Left kidney (tissue), 2 donors: ENCODE results near the gene MATK. TPM values are rescaled to one million over a fixed set of nuclear protein-coding genes. Genes with fewer than 3 reads are reported as not detected.
"Not testable (repeated sequence)": the region's sequence is repeated elsewhere in the genome, so short reads cannot be mapped to it uniquely, and the experiment has no call there.

Source experiments
- DNase-seq: peaks from one replicate; pipeline ENCODE4 v3.0.0-alpha.2; 2013
- polyA plus RNA-seq: library from polyadenylated mRNA; unstranded; fragments of 120-200 nt; gene quantifications from one replicate; pipeline ENCODE4 v1.2.1, GENCODE V29; 2013; ENCODE audit not compliant: insufficient read length

Gene MATK
- polyA plus RNA-seq, 1 donor: 0.96 TPM

DNA sequence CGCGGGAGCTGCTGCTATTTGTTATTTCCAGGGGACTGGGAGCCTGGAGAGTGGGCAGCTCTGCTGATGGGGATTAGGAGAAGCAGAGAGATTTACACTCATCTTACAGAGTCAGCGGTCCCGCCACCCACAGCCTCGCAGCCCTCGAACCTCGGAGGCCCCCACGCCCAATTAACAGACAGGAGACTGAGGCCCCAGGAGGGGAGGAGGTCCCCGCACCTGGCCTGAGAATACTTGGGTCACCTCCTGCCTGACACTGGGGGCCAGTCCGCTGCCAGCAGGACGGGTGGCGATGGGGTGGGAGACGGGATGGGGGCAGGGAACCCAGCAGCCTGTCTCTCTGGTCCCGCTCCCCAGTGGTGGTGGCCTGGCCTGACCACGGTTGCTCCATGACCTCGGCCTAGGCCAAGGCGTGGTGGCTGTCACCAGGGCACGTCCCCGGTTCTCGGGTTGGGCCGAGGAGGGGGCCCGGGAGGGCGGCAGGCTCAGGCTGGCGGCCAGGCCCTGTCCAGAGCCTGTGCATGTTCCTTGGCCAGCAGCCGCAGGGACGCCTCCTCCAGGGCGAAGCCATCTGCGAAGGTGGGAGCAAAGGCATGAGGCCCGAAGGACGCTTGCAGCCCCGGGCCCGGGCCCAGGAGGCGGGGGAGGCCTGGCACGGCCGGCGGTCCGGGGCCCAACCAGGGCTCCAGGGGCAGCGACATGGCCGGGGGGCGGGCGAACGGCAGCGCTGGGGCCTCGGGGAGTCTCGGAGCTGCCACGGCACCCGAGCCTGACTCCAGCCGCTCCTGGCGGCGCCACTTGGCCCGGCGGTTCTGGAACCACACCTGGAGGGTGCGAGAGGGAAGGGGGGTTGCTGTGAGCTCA lies 15.8 kb downstream of the MATK start:
- no peak for DNase-seq

DNA sequence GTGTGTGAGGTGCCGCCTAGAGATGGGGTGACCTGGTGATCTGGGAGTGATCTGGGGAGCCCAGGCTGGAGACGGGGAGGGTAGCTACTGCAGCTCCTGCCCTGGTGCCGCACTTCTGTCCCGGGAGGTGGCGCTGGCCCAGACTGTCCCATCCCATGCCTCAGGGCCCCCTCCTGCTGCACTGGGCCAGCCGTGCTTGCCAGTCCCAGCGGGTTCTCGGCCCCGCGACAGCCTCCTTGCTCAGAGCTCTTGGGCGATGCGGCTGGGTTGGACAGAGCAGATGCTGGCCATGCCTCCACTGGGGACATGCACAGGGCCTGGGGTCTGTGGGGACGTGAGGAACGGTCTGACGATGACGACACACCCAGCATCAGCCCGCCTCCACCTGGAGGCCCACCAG lies 16.7 kb downstream of the MATK start:
- DNase-seq: no peak

DNA sequence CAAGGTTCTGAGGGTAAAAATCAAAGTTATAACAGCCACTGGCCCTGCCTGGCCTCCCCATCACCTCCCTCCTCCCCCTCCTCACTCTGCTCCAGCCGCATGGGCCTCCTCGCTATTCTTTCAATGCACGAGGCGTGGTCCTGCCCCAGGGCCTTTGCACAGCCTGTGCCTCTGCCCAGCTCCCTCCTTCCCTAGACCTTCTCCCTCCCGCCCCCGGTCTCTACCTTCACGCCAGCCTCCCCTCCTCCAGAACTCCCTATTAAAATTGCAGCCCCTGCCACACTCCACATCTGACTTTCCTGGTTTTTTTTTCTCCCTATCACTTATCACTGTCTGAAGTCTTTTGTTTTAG lies 17.5 kb downstream of the MATK start:
- DNase-seq: no peak

DNA sequence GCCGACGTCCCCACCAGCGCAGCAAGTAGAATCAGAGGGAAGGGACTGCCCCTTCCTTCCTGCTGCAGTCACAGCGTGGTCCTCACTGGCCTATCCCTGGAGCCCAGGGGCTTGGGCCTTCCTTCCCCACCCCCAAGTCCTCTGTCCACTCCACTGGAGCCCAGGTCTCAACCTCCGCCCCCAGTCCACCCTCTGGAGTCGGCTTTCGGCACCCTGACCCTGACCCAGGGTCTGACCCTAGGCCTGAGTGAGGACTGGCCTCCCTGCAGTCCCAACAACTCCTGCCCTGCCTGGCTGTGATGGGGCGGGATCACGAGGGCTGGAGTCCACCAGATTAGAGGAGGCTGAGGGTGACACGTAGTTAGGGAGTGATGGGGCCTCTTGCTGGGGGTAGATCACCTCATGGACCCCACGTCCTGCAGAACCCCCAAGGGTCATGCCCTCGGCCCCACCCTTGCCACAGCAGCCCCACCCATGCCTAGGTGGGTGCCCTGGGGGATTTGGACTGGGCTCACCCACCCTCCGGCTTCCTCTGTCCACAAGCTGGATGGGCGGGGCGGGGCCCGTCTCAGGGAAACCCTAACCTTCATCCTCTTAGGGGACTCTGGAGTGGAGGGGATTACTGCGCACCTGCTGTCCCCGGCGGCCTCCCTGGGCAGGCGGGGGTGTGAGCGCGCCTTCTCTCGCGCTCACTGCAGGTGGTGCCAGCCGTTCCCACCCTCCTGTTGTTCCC lies 18.0 kb downstream of the MATK start:
- DNase-seq: no peak

DNA sequence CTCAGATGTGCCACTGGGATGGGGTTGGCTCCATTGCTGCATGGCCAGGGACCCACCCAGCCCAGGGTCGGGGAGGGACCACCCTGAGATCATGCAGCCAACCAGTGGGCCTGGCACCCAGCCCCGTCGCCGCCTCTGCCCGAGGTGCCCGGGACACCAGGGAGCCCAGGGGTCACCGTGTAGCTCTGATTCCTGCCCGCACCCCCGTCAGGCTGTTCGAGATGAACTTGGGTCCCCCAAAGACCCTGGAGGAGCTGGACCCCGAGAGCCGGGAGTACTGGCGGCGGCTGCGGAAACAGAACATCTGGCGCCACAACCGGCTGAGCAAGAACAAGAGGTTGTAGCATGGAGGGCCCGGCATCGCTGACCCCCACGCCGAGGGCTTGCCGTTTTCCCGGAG lies 19.1 kb downstream of the MATK start:
- DNase-seq: no peak

DNA sequence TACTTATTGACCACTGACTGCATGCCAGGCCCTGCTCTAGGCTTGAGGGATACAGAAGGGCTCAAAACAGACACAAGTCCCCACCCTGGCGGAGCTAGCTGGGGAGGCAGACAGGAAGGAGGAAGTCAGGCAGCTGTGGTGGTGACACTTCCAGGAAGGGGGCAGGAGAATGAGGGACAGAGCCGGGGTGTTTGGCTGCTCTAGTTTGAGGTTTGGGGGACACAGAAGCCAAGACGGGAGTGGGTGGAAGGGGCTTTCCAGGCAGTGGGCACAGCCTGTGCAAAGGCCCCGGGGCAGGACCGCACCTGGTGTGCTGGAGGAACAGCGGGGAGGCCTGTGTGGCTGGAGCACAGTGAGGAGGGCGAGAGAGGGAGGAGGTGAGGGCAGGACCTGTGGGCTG lies 19.7 kb downstream of the MATK start:
- DNase-seq: no peak

DNA sequence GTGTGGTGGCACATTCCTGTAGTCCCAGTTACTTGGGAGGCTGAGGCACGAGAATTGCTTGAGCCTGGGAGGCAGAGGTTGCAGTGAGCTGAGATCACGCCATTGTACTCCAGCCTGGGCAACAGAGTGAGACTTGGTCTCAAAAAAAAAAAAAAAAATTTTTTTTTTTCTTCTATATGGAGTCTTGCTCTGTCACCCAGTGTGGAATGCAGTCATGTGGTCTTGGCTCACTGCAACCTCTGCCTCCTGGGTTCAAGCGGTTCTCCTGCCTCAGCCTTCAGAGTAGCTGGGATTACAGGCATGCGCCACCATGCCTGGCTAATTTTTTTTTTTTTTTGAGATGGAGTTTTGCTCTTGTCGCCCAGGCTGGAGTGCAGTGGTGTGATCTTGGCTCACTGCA lies 20.4 kb downstream of the MATK start:
- DNase-seq: not testable (repeated sequence)

DNA sequence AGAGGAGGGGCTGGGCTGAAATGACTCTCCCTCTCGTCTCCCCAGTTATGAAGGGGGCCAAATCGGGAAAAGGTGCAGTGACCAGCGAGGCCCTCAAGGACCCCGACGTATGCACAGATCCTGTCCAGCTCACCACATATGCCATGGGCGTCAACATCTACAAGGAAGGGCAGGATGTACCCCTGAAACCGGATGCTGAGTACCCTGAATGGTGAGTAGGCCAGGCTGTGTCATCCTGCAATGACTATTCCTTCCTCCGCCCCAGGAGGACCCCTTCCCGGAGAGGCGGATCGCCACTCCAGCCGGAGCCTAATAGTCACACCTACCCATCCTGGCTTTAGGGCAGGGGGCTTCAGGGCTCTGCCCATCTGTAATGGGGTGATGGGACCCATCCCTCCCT lies 21.1 kb downstream of the MATK start:
- no peak for DNase-seq

DNA sequence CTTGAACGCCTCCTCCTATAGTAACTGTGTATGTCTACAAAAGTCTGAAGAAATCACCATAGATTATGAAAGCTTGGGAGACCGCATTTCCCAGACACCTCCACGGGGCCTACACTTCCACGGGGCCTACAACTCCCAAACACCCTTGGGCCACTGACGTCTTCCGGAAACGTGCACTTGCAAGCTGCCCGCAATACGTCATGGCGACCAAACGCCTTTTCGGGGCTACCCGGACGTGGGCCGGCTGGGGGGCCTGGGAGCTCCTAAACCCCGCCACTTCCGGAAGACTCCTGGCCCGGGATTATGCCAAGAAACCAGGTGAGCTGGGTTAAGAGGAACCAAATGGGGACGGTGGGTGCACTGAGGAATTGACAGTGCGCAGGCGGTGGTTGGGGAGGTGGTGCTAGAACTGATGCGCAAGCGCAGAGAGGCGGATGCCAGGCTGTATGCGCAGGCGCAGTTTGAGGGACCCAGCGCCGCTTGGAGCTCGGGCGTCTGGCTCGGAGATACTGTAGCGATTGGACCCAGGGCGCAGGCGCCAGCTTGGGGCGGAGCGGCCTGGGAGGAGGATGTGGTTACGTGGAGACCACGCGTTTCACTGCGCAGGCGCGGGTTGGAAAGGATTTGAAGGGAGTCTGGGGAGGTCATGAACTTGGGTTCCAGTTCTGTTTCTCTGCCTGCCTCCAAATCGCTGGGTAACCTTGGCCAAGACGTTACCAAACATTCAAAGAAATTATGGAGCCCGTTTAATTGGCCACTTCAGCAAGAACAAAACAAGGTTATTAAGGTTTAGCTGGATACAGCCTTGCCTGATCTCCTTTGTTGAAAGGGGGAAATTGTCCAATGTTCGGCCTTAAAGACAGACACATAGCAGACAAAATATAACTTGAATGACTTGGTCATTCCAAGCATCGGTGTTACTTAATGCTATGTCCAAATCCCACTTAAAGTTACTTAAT lies 23.4 kb downstream of the MATK start, which contains the start of gene MRPL54:
MRPL54 (plus strand) TSS at position 182 of the 959 bp plus-strand sequence; CDS start at position 201, 19 bp downstream.
- peak; percentile 99 for DNase-seq

DNA sequence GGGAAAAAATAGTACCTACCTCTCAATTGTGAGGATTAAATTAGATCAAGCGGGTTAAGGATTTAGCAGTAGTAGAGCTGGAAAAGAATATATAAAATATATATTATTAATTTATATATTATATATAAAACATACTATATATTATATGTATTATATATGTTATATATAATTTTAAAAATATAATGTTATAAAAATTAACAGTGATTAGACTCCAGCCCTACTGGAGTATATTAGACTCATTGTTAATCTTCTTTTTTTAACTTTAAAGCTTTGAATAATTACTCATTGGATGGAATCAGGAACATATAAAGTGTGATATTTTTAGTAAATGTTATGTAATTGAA lies 24.1 kb downstream of the MATK start:
- no peak for DNase-seq

DNA sequence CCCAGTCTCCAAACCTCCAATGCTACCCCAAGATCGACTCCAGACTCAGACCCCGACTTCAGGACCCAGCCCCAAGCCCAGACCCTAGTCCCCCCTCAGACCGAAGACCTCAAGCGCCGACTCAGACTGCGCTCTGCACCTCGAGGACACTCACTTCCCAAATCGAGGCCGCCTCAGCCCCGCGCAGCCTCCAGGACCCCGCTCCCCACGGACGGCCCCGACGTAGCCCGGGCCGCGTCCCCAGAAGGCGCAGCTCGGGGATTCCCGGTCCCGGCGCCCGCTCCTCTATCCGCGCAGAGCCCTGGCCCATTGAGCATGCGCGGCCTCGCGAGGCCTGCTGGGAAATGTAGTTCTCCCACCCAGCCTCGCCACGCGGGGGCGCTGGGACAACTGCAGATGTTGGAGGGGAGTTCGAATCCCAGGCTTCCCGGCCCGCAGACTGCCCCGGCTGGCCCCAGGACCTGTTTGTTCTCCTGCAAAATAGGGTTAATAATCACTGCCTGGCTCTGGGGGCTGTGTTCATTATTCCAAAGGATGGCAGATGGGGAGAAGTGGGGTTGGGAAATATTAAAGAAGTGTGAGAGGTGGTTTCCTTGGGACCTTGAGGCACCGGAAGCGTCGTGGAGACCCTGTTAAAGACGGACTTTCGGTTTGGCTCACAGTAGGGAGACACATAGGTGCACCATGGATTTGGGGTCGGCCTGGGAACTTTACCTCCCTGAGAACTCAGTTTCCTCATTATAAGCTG lies 24.6 kb downstream of the MATK start, which contains the start of gene APBA3:
APBA3 (minus strand) TSS at position 311 of the 748 bp plus-strand sequence. CDS start 1,428 bp downstream, outside the sequence.
- DNase-seq: peak; percentile 88

DNA sequence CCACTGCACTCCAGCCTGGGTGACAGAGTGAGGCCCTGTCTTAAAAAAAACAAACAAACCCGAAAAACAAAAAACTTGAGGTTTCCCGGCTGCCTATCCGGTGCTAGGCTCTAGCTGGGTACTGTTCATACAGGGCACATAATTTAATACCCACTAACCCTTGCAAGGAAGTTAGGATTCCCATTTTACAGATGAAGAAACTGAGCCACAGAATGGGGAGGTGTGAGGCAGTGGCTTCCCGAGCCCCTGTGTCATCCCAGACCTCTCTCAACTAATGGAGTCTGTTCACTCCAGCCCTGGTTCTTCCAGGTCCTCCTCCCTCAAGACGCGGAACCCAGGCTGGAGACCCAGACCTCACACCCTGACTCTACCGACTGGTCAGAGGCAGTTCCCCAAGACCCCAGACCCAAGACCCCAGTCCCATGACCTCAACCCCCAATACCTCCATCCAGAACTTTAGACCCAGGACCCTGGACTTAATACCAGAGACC lies 25.3 kb downstream of the MATK start:
- no peak for DNase-seq

DNA sequence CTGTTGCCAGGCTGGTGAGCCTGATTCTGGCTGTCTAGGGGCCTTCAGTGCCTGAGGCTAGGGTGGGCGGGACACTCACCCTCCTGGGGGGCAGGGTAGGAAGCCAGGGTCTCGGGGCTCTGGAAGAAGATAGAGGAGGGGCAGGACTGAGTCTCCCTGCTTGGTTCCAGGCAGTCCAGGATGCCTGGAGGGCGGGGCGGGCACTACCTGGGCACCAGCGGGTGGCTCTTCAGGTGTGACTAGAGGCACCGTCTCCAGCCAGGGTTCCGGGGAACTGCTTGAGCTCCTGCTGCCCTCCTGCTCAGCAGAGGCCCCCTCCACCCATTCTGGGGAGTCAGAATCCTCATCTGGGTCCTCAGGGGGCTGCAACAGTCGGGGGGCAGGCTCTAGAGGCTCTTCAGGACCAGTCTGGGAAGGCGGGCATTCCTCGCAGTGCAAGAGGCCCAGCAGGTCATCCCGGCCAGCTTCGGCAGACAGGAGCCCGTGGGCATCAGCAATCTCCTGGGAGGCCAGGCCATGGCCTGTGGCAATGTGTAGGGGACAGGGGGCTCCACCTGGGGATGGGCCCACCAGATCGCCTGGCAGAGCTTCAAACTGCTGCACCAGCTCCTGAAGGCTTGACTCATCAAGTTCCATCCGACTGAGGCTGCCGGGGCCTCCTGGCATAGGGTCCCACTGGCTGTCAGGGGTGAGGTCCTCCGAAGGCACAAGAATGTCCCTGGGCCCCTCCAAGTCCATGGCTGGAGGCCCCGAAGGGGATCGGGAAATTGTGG lies 26.5 kb downstream of the MATK start:
- no peak for DNase-seq

DNA sequence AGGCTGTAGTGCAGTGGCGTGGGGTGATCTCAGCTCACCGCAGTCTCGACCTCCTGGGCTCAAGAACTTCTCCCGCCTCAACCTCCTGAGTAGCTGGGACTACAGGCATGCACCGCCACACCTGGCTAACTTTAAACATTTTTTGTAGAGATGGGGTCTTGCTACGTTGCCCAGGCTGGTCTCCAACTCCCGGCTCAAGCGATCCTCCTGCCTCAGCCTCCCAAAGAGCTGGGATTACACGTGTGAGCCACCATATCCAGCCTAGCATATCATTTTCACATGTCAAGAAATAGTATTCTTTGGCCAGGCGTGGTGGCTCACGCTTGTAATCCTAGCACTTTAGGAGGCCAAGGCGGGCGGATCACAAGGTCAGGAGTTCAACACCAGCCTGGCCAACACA lies 27.9 kb downstream of the MATK start:
- DNase-seq: not testable (repeated sequence)

DNA sequence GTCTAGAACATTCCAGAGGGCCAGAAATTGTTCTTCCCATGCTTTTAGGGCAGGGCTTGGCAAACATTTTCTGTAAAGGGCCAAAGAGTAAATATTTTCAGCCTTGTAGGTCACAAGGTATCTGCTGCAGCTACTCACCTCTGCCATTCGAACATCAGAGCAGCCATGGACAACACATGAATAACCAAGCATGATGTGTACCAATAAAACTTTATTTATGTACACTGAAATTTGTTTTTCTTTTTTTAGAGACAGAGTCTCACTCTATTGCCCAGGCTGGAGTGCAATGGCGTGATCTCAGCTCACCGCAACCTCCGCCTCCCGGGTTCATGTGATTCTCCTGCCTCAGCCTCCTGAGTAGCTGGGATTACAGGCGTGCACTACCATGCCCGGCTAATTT lies 28.5 kb downstream of the MATK start:
- DNase-seq: not testable (repeated sequence)

DNA sequence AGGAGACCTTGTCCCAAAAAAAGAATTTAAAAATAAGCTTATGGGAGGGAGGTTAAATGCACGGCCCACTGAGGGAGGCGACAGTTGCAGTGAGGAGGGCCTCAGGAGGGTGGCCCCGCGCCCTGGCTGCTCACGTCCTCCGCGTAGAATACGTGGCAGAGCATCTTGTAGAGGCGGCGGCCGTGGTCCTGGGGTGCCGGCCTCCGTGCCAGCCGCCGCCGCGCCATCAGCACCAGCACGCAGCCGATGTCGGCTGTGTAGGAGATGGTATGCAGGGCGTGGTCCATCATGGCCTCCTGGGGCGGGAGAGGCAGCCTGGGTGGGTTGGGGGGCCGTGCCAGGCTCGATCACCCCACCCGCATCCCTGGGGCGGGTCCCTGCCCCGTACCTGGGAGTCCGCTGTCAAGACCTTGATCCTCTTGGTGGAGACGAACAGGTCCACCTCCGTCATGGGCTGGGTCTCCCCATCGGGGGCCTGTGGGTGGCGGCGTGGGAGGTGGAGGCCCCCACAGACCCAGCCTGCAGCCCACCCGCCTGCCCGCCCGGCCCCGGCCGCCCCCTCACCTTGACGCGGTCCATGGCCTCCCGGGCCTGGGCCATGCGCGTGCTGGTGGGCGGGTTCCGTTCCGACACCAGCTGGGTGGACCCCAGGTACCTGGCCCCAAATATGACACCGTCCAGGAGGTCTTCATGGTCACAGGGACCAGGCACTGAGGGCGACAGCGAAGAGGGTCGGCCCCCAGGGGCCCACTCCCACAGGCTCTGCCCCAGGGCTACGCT lies 32.4 kb downstream of the MATK start:
- DNase-seq: no peak

DNA sequence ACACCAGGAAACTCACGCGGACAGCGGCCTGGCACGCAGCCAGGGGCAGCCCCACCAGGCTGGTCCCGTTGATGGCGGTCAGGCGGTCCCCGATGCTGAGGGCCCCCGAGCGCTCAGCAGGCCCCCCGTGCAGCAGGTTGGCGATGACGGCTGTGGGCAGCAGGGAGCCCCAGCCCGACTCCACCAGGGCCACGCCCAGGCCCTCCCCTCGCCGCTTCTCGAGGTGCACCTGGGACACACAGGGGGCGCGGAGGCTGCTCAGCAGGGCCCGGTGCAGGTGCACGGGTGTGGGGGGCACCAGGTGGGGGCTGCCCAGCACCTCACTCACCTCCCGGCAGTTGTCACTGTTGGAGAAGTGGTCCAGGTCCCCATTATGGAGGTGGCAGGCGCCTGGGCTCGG lies 33.7 kb downstream of the MATK start:
- DNase-seq: no peak

DNA sequence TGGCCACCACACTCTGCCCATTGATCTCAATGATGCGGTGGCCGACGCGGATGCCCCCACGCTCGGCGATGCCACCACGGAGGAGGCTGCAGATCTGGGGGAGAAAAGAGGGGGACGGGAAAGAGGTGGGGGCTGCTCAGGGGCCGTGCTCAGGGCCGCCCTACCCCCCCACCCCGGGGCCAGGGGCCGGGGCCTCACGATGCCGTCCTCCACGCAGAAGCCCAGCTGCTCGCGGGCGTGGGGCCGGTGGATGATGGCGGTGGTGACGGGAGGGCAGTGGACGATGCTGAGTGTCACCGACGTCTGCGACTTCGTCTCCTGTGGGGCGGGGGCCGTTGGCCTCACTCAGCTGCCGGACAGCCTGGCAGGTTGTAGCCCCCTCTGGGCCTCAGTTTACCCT lies 34.9 kb downstream of the MATK start:
- DNase-seq: no peak

DNA sequence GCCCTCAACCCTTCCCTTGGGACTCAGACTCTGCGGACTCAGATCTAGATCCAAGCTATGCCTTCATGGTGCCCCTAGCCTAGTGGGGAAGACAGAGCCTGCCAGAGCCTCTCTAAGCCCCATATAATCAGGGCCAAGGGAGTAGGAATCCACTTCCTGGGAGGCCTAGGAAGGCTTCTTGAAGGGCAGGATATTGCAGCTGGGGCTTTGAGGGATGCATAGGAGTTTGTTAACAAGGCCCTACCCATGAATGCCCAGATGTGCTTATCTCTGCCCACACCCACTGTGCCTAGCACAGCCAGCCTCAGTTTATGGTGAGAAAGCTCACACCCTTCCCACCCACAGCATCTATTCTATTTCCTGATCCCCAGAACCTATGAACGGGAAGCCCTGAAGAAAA lies 36.0 kb downstream of the MATK start:
- DNase-seq: no peak

DNA sequence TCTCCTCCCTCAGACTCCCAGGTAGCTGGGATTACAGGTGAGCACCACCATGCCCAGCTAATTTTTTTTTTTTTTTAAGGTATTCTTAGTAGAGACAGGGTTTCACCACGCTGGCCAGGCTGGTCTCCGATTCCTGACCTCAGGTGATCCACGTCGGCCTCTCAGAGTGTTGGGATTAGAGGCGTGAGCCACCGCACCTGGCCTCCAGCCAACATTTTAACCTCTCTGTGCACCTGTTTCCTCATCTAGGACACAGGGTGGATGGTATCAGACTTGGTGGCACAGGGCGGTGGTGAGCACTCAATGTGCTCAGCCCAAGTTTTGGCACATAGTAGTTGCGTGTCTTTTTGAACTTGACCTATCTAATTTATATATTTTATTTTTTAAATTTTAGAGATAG lies 37.2 kb downstream of the MATK start:
- no peak for DNase-seq
